KBM-7 (cell line): ENCODE results near the gene ACVRL1.
A peak's percentile ranks its signal among the peaks of the same experiment; 100 is the strongest.
"Not testable (repeated sequence)": the region's sequence is repeated elsewhere in the genome, so short reads cannot be mapped to it uniquely, and the experiment has no call there.

Source experiments
- DNase-seq: peaks from one replicate; pipeline ENCODE4 v3.0.0-alpha.2; 2015
- in situ Hi-C: fragments of 300-500 bp; cut with MboI; formaldehyde crosslinking; loops from 2 replicates; pipeline ENCODE4 v1.14.3; 2020; ENCODE audit warnings: low sequenced_read_pairs, low pct_unique_long_range_greater_than_20kb, mixed read lengths

ACVRL1 gene

DNA sequence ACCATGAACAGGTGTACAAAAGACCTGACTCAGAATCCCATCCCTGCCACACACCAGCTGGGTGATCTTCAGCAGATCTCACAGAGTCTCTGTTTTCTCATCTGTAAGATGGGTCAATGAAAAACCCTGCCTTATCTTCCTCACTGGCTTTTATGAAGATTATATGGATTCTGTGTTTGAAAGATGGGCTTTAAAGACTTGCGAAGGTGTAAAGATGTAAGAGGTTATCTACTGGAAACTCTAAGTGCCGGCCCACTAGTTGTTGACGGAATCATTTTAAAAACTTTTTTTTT lies 34.7 kb upstream of the ACVRL1 start:
- DNase-seq, result no peak
- in situ Hi-C loops, result no loop called here

DNA sequence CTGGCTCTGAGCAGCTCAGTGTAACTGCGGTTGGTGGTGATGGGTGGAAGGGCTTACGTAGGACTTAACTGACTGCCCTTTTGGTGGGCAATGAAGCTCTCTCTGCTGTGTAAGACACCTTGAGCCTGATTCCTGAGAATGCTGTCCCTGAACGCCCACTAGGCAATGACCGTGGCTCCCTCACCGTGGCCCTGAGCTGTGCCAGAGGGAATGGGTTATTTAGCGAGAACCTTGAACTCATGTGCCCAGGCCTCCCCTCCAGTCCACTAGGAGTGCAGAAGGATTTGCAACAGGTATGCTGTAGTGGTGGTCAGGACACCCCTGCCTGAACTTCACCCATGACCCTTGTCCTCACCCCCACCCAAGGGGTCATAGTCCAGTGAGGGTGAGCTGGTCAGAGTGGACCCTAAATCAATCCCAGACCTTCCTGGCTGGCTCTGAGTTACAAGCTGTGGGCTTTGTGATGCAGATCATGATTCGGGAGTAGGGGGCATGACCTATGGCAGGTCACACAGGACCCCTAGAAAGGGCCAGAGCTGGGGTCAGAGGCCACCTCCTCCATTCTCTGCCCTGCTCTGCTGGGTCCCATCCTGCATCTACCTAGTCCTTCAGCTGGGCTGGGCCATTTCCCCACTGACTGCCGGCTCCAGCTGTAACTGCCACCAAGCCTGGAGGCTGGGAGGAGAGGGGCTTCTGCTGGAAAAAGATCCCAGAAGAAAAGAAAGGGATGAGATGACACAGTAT lies 33.9 kb upstream of the ACVRL1 start:
- in situ Hi-C loops, result no loop called here
- no peak for DNase-seq

DNA sequence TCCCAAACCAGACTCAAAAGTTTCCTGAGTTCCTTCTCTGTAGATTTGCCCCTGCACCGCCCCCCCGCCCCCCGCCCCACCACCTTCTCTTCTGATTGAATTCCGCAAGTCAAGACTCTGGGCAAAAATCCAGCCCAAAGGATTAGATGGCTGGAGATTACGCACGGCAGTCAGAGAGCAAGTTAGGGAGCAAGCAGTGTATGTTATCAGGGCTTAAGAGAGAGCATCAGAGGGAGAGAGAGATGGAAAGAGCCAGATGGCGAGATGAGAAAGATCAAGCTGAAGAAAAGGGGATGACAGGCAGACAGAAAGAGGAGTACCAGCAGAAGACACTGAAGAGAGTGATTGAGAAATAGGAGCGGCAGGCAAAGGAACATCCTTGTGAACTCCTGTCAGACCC lies 33.3 kb upstream of the ACVRL1 start:
- in situ Hi-C loops, result no loop called here
- DNase-seq, result no peak

DNA sequence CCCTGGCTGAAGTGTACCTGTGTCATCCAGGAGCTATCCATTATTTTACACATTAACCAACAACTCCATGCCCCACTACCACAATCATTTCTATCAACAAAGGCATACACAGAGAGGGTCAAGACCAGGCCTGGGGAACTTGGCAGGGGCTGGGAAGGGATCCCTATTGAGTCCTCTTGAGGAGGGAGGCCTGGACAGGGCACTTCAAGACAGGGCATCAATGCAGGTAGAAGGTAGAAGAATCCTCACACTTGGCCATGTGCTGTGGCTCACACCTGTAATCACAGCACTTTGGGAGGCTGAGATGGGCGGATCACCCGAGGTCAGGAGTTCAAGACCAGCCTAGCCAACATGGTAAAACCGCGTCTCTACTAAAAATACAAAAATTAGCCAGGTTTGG lies 32.8 kb upstream of the ACVRL1 start:
- in situ Hi-C loops, result no loop called here
- DNase-seq, result no peak

DNA sequence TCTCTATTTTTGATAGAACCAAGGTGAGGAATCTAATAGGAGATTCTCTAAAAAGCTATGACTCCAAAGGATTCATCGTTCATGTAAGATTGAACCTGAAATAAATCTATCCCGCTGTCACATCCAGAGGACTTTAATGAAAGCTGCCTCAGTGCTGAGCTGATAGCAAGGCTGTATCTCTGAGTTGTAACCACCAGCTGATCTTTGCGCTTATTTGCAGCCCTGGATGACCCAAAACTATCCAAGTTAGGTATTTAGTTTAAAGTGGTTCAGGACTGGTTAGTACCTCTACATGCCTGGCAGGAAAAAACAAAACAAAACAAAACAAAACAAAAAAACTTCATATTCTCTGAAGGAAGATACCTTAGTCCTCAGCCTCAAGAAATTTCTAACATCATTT lies 28.2 kb upstream of the ACVRL1 start:
- in situ Hi-C loops, result no loop called here
- no peak for DNase-seq

DNA sequence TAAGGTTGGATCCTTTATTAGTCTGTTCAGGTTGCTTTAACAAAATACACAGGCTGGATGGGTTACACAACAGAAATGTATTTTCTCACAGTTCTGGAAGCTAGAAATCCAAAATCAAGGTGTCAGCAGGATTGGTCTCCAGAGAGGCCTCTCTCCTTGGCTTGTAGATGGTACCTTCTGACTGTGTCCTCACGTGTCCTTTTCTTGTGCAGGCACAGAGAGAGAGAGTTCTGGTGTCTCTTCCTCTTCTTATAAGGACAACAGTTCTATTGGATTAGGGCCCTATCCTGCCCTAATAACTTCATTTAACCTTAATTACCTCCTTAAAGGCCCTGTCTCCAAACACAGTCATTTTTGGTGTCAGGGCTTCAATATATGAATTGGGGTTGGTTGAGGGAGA lies 24.0 kb upstream of the ACVRL1 start:
- no peak for DNase-seq
- in situ Hi-C loops, result no loop called here

DNA sequence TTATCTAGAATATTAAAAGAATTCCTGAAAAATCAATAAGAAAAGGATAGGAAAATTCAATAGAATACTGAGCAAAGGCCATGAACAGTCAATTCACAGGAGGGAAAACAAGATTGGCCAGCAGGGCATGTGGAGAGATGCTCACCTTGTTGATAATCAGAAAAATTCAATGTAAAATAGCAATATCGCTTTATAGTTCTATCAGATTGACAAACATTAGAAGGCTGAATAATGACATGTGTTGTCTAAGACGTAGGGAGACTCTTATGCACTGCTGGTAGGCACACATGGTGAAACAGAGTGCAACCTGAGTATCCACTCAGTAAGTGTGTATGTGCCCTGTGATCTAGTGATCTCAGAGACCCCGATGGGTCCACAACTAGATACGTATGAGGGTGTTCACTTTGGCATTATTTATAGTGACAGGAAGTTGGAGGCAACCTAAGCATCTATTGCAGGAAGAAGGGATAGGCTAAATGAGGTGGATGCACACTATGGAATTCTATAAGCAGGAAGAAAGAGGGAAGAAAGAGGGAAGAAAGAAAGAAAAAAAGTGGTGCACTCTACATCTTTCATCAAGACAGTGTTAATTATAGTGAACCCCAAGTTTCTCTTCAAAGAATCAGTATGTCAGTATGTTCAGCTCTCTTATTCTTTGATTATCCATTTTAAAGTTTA lies 23.2 kb upstream of the ACVRL1 start:
- no peak for DNase-seq
- in situ Hi-C loops, result no loop called here

DNA sequence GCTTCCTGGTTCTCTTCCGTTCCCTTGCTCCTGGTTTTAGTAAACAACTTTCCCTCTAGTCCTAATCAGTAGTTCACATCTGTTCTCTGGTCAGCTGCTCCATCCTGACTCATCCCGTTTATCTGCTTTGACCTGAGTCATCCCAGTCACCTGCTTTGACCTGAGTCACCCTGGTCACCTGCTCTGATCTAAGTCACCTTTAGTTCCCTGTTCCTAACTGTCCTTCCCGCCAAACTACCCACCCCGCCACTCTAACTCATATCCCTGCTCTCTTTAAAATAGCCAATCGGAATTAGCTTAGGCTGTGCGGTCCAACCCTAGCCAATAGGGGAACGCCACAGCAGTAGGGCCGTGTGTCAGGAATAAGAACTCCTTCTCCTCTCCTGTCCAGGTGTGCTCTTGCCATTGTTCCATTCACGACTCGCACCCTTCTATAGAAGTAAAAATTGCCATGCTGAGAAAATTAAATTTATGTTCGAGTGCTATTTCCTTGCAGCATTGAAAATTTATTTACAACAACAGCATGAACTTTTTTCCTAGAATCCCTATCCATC lies 22.6 kb upstream of the ACVRL1 start:
- DNase-seq, result no peak
- in situ Hi-C loops, result no loop called here

DNA sequence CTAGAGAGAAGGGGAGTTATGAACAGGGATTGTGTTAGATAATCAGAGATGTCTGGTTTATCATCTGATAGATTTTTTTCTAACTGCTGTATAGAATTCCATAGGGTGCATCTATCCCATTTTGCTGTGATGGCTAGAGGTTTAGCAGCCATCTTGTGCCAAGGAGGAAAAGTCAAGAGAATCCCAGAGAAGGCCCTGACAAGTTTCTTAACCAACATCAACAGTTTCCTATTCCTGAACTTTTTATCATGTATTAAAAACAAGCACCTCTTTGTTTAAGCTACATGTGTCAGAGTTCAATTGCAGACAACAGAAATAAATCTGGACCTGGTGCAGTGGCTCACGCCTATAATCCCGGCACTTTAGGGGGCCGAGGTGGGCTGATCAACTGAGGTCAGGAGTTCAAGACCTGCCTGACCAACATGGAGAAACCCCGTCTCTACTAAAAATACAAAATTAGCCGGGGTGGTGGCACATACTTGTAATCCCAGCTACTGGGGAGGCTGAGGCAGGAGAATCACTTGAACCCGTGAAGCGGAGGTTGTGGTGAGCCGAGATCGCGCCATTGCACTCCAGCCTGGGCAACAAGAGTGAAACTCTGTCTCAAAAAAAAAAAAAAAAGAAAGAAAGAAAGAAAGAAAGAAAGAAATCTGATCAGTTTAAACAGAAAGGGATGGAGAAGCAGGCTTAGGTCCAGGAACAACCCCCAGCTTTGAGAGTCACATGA lies 21.8 kb upstream of the ACVRL1 start:
- in situ Hi-C loops, result not testable (repeated sequence)

DNA sequence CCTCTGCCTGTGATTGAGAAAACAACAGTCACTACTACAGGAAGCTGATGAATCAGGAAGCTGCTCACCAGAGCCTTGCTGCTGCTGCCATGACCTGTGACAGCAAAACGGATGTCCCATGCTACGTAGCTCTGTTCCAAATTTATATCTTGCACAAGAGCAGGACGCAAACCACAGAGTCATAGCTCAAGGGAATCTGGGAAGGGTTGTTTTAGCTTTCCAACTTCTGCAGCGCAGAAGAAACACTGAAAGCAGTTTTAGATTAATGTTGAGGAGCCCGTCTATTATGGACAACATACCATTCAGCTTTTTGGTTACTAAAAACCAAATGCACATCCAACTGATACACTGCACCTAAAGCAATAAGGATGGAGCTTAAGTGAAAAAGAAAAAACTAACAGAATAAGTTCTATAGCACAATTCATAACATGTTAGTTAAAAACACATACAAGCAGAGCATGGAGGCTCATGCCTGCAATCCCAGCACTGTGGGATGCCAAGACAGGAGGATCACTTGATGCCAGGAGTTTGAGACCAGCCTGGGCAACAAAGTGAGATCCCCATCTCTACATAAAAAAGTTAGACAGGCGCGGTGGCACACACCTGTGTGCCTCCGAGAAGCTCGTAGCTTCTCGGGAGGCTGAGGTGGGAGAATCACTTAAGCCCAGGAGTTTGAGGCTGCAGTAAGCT lies 21.1 kb upstream of the ACVRL1 start:
- in situ Hi-C loops, result no loop called here
- peak; percentile 83 for DNase-seq

More for the DNA sequence above, 21.8 kb upstream of the ACVRL1 start:
- not testable (repeated sequence) for DNase-seq

DNA sequence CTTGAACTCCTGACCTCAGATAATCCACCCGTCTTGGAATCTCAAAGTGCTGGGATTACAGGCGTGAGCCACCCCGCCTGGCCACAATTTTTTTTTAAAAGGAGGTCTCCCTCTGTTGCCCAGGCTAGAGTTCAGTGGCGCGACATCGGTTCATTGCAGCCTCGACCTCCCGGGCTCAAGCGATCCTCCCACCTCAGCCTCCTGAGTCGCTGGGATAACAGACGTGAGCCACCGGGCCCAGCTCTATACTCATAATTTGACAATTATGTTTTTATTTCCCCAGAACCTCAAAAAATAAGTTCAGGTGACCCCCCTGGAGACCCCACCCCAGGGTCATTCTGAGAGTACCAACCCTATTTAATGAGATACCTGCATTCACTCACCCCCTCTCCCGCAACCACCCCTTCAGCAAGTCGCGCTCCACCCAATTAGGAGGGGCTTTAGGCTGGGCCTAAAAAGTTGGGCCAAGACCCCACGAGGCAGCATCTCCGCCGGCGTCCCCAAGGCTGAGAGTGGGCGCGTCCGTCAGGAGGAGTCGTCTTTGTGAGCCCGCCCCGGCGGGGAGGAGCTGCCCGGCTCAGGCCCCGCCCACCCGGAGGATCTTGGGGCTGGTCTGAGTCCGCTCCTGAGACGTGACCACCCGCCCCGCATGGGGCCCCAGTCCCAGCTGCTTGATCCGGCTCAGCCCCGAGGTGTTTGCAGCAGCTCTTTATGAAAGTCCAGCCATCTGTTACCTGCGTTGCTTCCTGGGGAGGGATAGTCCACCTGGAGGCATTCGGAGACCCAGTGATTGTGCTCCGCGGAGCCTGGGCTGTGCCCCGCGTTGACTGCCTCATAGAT lies 19.6 kb upstream of the ACVRL1 start, which contains the start of gene ANKRD33:
Gene ANKRD33 (plus strand): TSS at position 628 of the 840 bp plus-strand sequence. CDS start 84 bp downstream, at position 712.
- in situ Hi-C loops, result no loop called here
- no peak for DNase-seq

DNA sequence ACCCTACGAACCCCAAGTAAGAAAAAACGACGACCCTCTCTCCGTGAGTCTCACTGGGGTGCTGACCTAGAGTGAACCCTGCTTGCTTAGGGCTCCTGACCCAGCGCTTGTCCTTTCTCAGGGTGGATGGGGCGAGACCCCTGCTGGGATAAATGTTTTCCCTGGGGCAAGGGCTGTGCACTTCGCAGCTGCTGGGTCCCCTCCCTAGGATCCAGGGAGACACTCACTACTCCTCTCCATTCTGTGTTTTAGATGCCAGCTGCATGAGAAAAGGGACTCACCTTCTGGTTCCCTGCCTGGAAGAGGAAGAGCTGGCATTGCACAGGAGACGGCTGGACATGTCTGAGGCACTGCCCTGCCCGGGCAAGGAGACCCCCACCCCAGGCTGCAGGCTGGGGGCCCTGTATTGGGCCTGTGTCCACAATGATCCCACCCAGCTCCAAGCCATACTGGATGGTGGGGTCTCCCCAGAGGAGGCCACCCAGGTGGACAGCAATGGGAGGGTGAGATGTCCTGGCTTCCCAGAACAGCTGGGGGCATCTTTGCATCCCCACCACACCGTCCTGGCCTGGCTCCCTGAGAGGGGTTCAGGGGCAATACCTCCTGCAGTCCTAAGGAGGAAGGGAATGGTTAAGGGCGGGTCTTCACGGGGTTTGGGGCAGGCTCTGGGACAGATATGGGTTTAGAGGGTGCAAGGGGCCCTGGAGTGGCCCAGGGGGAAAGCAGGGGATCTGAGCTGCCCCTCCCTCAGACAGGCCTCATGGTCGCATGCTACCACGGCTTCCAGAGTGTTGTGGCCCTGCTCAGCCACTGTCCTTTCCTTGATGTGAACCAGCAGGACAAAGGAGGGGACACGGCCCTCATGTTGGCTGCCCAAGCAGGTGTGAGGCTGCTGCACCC lies 18.7 kb upstream of the ACVRL1 start:
- no peak for DNase-seq
- in situ Hi-C loops, result no loop called here

DNA sequence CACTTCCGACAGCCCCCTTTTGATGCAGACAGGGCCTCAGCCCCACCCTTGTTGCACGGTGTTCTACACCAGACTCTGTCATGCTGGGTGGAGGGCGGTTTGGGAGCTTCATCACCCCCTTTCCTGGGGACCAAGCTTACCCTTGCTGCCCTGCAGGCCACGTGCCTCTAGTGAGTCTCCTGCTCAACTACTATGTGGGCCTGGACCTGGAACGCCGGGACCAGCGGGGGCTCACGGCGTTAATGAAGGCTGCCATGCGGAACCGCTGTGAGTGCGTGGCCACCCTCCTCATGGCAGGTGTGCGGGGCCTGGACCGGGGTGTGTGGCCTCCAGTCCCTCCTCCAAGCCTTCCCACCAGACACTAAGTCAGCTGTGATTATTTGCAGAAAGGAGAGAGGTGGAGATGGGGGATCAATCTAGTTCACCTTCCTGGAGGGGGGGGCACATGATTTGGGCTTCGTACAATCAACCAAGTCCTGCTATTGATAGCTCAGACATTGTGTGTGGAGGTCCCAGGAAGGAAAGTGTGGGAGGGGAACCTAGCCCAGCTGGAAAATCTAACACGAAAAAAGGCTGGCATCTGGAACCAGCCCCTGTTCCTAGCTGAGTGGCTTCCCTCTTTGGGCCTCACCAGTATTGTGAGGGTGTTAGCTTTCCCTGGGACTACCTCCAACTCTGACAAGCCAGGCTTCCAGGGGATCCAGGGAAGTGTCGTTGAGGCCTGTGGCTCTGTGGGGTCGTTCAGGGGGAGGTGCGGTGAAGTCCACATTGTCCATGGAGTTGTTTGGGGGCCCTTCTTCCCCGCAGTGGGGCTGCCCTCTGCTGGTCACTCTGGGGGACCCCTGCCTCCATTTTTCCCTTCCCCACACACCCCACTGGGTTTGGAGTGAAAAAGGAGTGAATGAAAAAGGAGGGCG lies 17.8 kb upstream of the ACVRL1 start:
- no peak for DNase-seq
- in situ Hi-C loops, result no loop called here

DNA sequence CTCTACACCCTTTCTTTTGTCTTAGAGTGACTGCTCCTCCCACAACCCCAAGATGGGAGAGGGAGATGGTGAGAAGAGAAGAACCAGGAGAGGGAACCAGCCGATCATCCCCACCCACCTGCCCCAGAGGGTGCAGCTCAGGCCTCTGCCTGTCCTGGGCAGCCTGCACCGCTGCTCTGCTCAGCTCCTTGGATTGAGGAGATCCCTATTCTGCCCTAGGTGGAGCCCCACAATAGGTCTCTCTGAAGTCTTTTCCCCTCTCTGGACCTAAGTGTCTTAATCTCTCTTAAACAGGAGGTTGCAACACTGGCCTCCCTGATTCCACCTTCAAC lies 17.2 kb upstream of the ACVRL1 start:
- in situ Hi-C loops, result no loop called here
- DNase-seq, result no peak

DNA sequence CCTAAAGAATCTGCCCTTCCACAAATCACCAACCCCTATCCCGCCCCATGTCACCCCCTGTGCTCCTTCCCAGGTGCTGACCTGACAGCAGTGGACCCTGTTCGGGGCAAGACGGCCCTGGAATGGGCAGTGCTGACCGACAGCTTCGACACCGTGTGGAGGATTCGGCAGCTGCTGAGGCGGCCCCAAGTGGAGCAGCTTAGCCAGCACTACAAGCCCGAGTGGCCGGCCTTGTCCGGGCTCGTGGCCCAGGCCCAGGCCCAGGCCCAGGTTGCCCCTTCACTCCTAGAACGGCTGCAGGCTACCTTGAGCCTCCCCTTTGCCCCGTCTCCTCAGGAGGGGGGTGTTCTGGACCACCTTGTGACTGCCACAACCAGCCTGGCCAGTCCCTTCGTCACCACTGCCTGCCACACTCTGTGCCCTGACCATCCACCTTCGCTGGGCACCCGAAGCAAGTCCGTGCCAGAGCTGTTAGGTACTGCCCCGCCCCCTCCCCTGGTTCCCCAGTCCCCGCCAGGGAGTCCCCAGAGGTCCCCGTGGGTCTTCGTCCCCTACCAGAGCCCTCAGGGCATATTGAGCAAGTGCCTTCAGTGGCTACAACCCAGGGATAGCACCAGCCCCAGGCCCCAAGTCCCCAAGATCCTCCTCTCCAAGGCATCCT lies 16.7 kb upstream of the ACVRL1 start:
- in situ Hi-C loops, result no loop called here

DNA sequence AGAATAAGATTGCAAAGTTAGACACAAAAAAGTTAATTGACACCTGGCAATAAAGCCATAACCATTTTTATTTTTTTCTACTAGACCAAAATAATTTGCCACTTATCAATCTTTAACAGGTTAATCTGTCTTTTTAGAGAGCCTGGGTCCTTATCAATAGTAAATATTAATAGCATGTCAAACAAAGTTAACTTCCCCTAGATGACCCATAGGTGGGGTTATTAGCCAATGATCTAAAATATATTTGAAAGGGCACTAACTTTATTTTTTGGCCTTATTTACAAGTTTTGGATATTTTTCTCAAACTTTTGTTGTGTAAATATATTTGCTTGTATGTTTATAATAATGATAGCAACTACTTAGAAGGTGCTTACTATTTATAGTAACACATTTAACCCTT lies 15.5 kb upstream of the ACVRL1 start:
- no peak for DNase-seq
- in situ Hi-C loops, result no loop called here

More for the DNA sequence above, 16.7 kb upstream of the ACVRL1 start:
- DNase-seq, result no peak
